Loucy (cell line): Measurements from ENCODE around the gene SDK1.

ENCODE experiments used
- EZH2phosphoT487 ChIP-seq: fragments of 200-600 bp; IDR thresholded peaks from 2 replicates; pipeline ENCODE4 v1.6.1; 2018; ENCODE audit warnings: antibody characterized with exemption, mild to moderate bottlenecking, moderate library complexity, borderline replicate concordance
- TF ChIP-seq, protein P1 (sequence below): fragments of 200-600 bp; sonication (generic); conservative IDR thresholded peaks from 2 replicates; pipeline ENCODE4 v1.5.1; 2014; ENCODE audit warnings: mild to moderate bottlenecking, antibody characterized with exemption, low read length

DNA sequence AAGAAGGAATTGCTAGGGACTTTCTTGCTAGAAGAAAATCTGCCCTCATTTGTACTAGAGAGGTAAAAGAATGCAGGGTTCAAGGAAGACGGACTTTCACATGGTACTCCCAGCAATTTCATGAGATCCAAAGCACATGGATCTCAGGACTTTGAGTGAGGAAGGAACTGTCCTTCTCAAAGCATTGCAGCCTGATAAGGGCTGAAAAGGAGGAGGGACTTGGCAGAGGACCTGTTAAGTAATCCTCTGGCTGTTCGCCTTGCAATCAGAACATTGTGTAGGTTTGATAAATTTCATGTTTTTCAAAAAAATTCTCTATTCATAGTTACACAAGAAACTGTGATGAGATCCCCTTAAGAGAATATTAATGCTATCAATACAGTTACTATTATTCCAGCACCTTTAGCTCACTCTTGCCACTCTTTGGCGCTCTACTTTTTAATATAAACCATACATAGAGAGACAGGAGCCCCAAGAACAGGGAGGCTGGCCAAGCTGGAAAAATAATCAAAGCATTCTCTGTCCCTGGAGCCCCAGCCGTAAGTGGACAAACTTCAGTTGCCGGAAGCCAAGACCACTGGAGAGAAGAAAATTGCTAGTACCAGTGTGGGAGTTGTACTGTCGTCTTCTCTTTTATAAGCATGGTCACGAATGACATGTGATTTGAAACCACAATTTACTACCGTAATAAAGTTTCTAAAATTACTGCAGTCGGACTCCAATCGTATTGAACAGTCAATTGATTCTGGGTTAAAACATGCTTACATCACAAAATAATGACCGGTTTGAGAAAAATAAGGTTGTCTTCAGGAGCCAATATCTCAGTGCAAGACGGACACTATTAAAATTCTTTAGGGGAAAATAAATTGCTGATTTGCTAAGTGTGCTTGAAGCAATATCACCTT, 424.4 kb downstream of the SDK1 start:
- TF ChIP-seq, protein P1, sequence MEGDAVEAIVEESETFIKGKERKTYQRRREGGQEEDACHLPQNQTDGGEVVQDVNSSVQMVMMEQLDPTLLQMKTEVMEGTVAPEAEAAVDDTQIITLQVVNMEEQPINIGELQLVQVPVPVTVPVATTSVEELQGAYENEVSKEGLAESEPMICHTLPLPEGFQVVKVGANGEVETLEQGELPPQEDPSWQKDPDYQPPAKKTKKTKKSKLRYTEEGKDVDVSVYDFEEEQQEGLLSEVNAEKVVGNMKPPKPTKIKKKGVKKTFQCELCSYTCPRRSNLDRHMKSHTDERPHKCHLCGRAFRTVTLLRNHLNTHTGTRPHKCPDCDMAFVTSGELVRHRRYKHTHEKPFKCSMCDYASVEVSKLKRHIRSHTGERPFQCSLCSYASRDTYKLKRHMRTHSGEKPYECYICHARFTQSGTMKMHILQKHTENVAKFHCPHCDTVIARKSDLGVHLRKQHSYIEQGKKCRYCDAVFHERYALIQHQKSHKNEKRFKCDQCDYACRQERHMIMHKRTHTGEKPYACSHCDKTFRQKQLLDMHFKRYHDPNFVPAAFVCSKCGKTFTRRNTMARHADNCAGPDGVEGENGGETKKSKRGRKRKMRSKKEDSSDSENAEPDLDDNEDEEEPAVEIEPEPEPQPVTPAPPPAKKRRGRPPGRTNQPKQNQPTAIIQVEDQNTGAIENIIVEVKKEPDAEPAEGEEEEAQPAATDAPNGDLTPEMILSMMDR = no peak
- TF ChIP-seq EZH2phosphoT487 = no peak
